Lung (tissue), 12 donors: ENCODE results near the gene MYCN. TPM values are rescaled to one million over a fixed set of nuclear protein-coding genes. Genes with fewer than 3 reads are reported as not detected.

Experiments
- ATAC-seq: fragments of 200-7000 bp; cut with Tn5 transposase; one replicate; pipeline ENCODE4 v1.9.1; 2020; ENCODE audit warnings: moderate number of reproducible peaks; ENCODE audit not compliant: insufficient read depth, low FRiP score
- DNase-seq, 3 donors: peaks; one replicate each; pipeline ENCODE4 v3.0.0-alpha.2; 2013 to 2017
- H3K27ac ChIP-seq, 2 donors: one replicate each; pipeline ENCODE4 v1.5.1; 2013; ENCODE audit warnings: mild to moderate bottlenecking in 2 of 2, moderate library complexity in 2 of 2, control low read depth in 1 of 2, inconsistent platforms in 1 of 2, low read depth in 1 of 2, low read length in 1 of 2
- H3K27me3 ChIP-seq, 3 donors: one replicate each; pipeline ENCODE4 v1.5.1; 2013; ENCODE audit warnings: low read length in 2 of 3; ENCODE audit not compliant: control insufficient read depth in 3 of 3, insufficient read depth in 3 of 3
- H3K36me3 ChIP-seq, 4 donors: one replicate each; pipeline ENCODE4 v1.5.1; 2013; ENCODE audit warnings: low read length in 4 of 4, mild to moderate bottlenecking in 1 of 4, moderate library complexity in 1 of 4; ENCODE audit not compliant: control insufficient read depth in 4 of 4, insufficient read depth in 4 of 4
- H3K4me1 ChIP-seq, 5 donors: one replicate each; pipeline ENCODE4 v1.5.1; 2013; ENCODE audit warnings: low read length in 5 of 5, mild to moderate bottlenecking in 2 of 5, moderate library complexity in 1 of 5; ENCODE audit not compliant: control insufficient read depth in 5 of 5, insufficient read depth in 5 of 5
- H3K4me3 ChIP-seq: one replicate; pipeline ENCODE4 v1.5.1; 2013; ENCODE audit warnings: mild to moderate bottlenecking, control low read depth, moderate library complexity
- H3K9ac ChIP-seq, 2 donors: one replicate each; pipeline ENCODE4 v1.5.1; 2013; ENCODE audit warnings: low read length in 2 of 2, control low read depth in 1 of 2; ENCODE audit not compliant: insufficient read depth in 1 of 2
- H3K9me3 ChIP-seq, 4 donors: one replicate each; pipeline ENCODE4 v1.5.1; 2013; ENCODE audit warnings: low read length in 3 of 4, mild to moderate bottlenecking in 1 of 4, moderate library complexity in 1 of 4; ENCODE audit not compliant: control insufficient read depth in 4 of 4, insufficient read depth in 3 of 4
- CTCF ChIP-seq: IDR thresholded peaks from 2 replicates; pipeline ENCODE4 v1.5.1; 2012; ENCODE audit warnings: mild to moderate bottlenecking; ENCODE audit errors: control extremely low read depth, extremely low read depth
- WGBS, 2 donors: extraction: QIAGEN DNeasy Blood & Tissue Kit; methylation state at CpG; one replicate each; pipeline ENCODE4 v1.1.7; 2013; 5-methylcytosine and 5-hydroxymethylcytosine counted together
- polyA plus RNA-seq, 2 donors: library from polyadenylated mRNA; stranded (reverse); fragments of 200-250 nt; gene quantifications; one replicate each; pipeline ENCODE4 v1.2.1, GENCODE V29; 2013
- total RNA-seq, 2 donors: library from RNA; depleted of rRNA in 1 of 2; stranded (reverse); fragments of >200 nt in 1 of 2; gene quantifications; one replicate each; pipeline ENCODE4 v1.2.1, GENCODE V29; 2014 to 2021
- donor health status: control.
- donor health status: control.
- donor health status: Bipolar disorder and iron deficiency.
- donor health status: healthy.
- donor health status: DM: yes; HTN: yes; CAD: no.

Gene MYCN
- total and polyA plus RNA-seq, 4 donors, result 0.16 to 5.2 (median 0.36) TPM

GRCh38 chr2:15970701-15971100, 30.4 kb downstream of the MYCN start:
- Histone ChIP-seq H3K36me3 (no peaks in the 10 kb centered on the region), H3K4me3 (no peak overlapping the region), H3K9me3 (no peaks in the 10 kb centered on the region), H3K27me3 (no peaks in the 10 kb centered on the region), H3K9ac (no peak overlapping the region), H3K4me1 (peaks cover 0 to 19% (median 0%) of the 10 kb centered on the region in 5 donors), H3K27ac (no peak overlapping the region)
- 83 to 89% methylated on average over 5 of the region's 5 CpGs for WGBS, 2 donors
- ATAC-seq (no peak), DNase-seq (no peak)
- no peak for TF ChIP-seq CTCF

- H3K4me1 ChIP-seq, result peaks cover 0 to 24% (median 0%) of the 10 kb centered on the region in 5 donors
- WGBS, 2 donors, result 65 to 71% methylated on average over 7 of the region's 7 CpGs
- H3K36me3 ChIP-seq, result no peaks in the 10 kb centered on the region
- no peak for TF ChIP-seq CTCF
- ATAC-seq (no peak), DNase-seq (no peak)
- H3K9ac ChIP-seq, result no peak overlapping the region
- H3K9me3 ChIP-seq, result no peaks in the 10 kb centered on the region
- H3K4me3 ChIP-seq, result no peak overlapping the region
- H3K27me3 ChIP-seq, result no peaks in the 10 kb centered on the region
- H3K27ac ChIP-seq, result no peak overlapping the region
Measured at GRCh38 chr2:15971351-15971750, 31.0 kb downstream of the MYCN start.

- H3K4me3 ChIP-seq, result no peak overlapping the region
- 80 to 88% methylated on average over 7 of the region's 7 CpGs for WGBS, 2 donors
- ATAC-seq, result no peak
Measured at GRCh38 chr2:15971831-15972522, 31.6 kb downstream of the MYCN start.

More at GRCh38 chr2:15971831-15972522, 31.6 kb downstream of the MYCN start:
- no peaks in the 10 kb centered on the region for H3K36me3 ChIP-seq
- H3K27ac ChIP-seq, result no peak overlapping the region
- no peak for TF ChIP-seq CTCF
- H3K9ac ChIP-seq, result no peak overlapping the region
- no peak for DNase-seq
- H3K4me1 ChIP-seq, result peaks cover 0 to 24% (median 0%) of the 10 kb centered on the region in 5 donors
- H3K27me3 ChIP-seq, result no peaks in the 10 kb centered on the region
- no peaks in the 10 kb centered on the region for H3K9me3 ChIP-seq
